ENCODE data around the gene OR8A1.

- TF ChIP-seq POLR2A (IDR thresholded peaks at IDR 0.05; ENCODE audit: low read length) = no peak
- TF ChIP-seq GATA1 (IDR thresholded peaks at IDR 0.05; ENCODE audit: low read depth, low read length) = no peak
Observed at GRCh38 chr11:124586238-124586860, 16.6 kb downstream of the OR8A1 start.

Data from erythroblast (primary cell).